ENCODE measurements around the gene PARN. TPM values are rescaled to one million over a fixed set of nuclear protein-coding genes. Genes with fewer than 3 reads are reported as not detected.

Gene PARN, protein sequence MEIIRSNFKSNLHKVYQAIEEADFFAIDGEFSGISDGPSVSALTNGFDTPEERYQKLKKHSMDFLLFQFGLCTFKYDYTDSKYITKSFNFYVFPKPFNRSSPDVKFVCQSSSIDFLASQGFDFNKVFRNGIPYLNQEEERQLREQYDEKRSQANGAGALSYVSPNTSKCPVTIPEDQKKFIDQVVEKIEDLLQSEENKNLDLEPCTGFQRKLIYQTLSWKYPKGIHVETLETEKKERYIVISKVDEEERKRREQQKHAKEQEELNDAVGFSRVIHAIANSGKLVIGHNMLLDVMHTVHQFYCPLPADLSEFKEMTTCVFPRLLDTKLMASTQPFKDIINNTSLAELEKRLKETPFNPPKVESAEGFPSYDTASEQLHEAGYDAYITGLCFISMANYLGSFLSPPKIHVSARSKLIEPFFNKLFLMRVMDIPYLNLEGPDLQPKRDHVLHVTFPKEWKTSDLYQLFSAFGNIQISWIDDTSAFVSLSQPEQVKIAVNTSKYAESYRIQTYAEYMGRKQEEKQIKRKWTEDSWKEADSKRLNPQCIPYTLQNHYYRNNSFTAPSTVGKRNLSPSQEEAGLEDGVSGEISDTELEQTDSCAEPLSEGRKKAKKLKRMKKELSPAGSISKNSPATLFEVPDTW
- total RNA-seq, result 10 to 100 TPM; 24.1 to 99.9 TPM

DNA sequence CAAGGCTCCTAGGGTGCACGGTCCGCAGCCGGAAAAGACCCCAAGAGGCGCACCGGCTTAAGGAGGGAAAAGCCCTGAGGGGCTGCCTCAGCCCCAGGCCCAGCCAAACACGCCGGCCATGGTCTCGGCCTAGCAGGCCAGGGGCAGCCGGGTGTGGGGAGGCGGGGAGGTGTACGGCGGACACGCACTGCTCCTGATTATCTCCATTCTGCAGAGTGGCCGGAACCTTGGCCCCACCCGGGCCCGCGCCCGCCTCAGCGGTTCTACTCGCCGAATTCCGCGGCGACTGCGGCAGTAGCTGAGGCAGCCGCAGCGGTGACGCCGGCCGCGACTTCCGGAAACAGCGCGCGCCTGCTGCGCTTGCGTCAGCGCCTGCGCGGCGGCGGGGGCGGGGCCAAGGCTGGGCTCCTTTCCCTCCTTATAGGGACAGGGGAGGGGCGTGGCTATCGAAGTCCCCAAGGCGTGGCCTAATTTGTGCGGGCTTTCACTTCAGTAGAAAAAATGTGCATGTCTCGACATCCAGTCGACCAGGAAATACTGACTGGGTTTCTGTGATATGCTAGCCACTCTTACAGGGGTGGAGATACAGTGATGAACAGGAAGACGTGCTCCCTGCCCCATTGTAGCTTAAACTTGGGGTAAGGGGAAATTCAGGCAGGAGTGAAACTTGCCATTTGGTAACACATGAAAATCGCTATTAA, at the start of gene PARN:
Gene PARN, minus strand, starts transcription at position 342 of the 701 bp plus-strand sequence. Its CDS starts 135 bp downstream, at position 207.
- peak; percentile 93 to 96 (median 96) for TF ChIP-seq POLR2A (IDR thresholded peaks at IDR 0.05)
- TF ChIP-seq, protein P1, sequence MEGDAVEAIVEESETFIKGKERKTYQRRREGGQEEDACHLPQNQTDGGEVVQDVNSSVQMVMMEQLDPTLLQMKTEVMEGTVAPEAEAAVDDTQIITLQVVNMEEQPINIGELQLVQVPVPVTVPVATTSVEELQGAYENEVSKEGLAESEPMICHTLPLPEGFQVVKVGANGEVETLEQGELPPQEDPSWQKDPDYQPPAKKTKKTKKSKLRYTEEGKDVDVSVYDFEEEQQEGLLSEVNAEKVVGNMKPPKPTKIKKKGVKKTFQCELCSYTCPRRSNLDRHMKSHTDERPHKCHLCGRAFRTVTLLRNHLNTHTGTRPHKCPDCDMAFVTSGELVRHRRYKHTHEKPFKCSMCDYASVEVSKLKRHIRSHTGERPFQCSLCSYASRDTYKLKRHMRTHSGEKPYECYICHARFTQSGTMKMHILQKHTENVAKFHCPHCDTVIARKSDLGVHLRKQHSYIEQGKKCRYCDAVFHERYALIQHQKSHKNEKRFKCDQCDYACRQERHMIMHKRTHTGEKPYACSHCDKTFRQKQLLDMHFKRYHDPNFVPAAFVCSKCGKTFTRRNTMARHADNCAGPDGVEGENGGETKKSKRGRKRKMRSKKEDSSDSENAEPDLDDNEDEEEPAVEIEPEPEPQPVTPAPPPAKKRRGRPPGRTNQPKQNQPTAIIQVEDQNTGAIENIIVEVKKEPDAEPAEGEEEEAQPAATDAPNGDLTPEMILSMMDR (IDR thresholded peaks at IDR 0.05), result peak in 1 of 7 experiments; percentile 9
- H3K27me3 ChIP-seq, result no peaks in the 10 kb centered on the region
- intact Hi-C loops (cut with DNase I), result no loop called here
- ATAC-seq (peak; percentile 83), DNase-seq (peak; percentile 98 to 99 (median 99))
- H3K4me1 ChIP-seq, result peaks cover 35% of the 10 kb centered on the region
- no peaks in the 10 kb centered on the region for H3K36me3 ChIP-seq (replicated peaks in 1 of 2; ENCODE audit: insufficient read depth in 1 of 2, low read depth in 2 of 2)
- H3K27ac ChIP-seq, result peak within 1 kb of the TSS; percentile 75 to 88 (median 83)
- peak within 1 kb of the TSS; percentile 71 for H3K4me3 ChIP-seq
- H3K9me3 ChIP-seq, result no peaks in the 10 kb centered on the region
- WGBS, 2 donors, result 1% methylated on average over 14 to 51 of the region's 51 CpGs

DNA sequence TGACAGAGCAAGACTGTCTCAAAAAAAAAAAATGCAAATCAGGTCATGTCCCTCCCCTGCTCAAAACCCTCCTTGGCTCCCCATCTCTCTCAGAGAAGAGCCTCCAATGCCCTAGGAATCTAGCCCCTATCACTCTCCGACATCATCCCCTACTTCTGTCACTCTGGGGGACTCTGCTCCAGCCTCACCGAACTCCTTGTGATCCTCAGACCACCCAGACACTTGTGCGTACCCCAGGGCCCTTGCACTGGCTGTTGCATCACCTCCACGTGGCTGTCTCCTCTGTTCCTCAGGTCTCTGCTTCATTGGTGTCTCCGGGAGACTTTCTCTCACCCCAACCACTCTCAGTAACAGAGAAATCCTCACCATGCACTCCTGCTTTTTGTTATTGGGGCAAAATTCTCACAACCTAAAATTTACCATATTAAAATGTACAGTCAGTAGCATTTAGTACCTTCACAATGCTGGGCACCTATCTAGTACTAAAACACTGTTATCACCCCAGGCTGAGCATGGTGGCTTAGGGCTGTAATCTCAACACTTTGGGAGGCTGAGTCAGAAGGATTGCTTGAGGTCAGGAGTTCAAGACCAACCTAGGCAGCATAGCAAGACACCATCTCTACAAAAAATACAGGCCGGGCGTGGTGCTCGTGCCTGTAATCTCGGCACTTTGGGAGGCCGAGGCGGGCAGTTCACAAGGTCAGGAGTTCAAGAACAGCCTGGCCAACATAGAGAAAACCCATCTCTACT, 48.9 kb upstream of the PARN start:
- no peak for DNase-seq
- H3K36me3 ChIP-seq (replicated peaks in 1 of 2; ENCODE audit: insufficient read depth in 1 of 2, low read depth in 2 of 2), result no peaks in the 10 kb centered on the region
- H3K4me3 ChIP-seq, result no peak overlapping the region
- H3K27me3 ChIP-seq, result no peaks in the 10 kb centered on the region
- WGBS, 2 donors, result 86 to 91% methylated on average over 11 of the region's 11 CpGs
- no peak for TF ChIP-seq POLR2A (IDR thresholded peaks at IDR 0.05)
- TF ChIP-seq, protein P1 (IDR thresholded peaks at IDR 0.05), result no peak
- no peaks in the 10 kb centered on the region for H3K4me1 ChIP-seq
- no peak for ATAC-seq
- H3K27ac ChIP-seq, result no peak overlapping the region
- no peaks in the 10 kb centered on the region for H3K9me3 ChIP-seq
- intact Hi-C loops (cut with DNase I), result no loop called here

DNA sequence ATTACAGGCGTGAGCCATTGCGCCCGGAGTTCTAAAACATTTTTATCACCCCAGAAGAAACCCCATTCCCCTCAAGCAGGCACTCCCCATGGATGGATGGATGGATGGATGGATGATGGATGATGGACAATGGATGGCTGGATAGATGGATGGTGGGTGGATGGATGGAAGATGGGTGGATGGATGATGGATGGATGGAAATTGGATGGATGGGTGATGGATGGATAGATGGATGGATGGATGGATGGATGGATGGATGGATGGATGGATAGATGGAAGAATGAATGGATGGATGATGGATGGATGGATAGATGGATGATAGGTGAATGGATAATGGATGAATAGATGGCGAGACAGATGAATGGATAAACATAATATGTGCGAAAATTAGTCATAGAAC, 47.6 kb upstream of the PARN start:
- intact Hi-C loops (cut with DNase I), result no loop called here

DNA sequence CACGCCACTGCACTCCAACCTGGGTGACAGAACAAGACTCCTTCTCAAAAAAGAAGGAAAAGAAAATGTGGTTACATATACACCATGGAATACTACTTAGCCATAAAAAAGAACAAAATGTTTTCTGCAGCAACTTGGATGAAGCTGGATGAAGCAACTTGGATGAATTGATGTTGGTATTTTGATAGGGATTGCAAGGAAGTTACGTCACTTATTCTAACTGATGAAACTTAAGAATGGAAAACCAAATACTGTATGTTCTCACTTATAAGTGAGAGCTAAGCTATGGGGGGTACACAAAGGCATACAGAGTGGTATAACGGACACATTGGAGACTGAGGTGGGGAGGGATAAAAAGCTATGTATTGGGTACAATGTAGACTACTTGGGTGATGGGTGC, 46.6 kb upstream of the PARN start:
- ATAC-seq (no peak), DNase-seq (no peak)
- Histone ChIP-seq H3K9me3 (no peaks in the 10 kb centered on the region), H3K27ac (no peak overlapping the region), H3K4me3 (no peak overlapping the region), H3K36me3 (replicated peaks in 1 of 2; ENCODE audit: insufficient read depth in 1 of 2, low read depth in 2 of 2) (no peaks in the 10 kb centered on the region), H3K4me1 (peaks cover 21% of the 10 kb centered on the region), H3K27me3 (no peaks in the 10 kb centered on the region)
- TF ChIP-seq POLR2A (IDR thresholded peaks at IDR 0.05), result no peak
- TF ChIP-seq, protein P1 (IDR thresholded peaks at IDR 0.05), result no peak
- intact Hi-C loops (cut with DNase I), result no loop called here
- WGBS, 2 donors, result 94 to 98% methylated on average over 3 of the region's 3 CpGs

More for the DNA sequence above, 47.6 kb upstream of the PARN start:
- DNase-seq (no peak), ATAC-seq (no peak)
- Histone ChIP-seq H3K4me3 (no peak overlapping the region), H3K36me3 (replicated peaks in 1 of 2; ENCODE audit: insufficient read depth in 1 of 2, low read depth in 2 of 2) (no peaks in the 10 kb centered on the region), H3K27me3 (no peaks in the 10 kb centered on the region), H3K9me3 (no peaks in the 10 kb centered on the region), H3K27ac (no peak overlapping the region), H3K4me1 (peaks cover 11% of the 10 kb centered on the region)
- WGBS, 2 donors, result 92 to 98% methylated on average over 5 of the region's 5 CpGs
- TF ChIP-seq, protein P1 (IDR thresholded peaks at IDR 0.05), result no peak
- TF ChIP-seq POLR2A (IDR thresholded peaks at IDR 0.05), result no peak

Measured in body of pancreas (tissue), 4 donors.